Panc1 (cell line): ENCODE data around the gene FAM240B. TPM values are rescaled to one million over a fixed set of nuclear protein-coding genes. Genes with fewer than 3 reads are reported as not detected.

Experiments
- ATAC-seq: fragments of 200-7000 bp; cut with Tn5 transposase; 2 replicates; pipeline ENCODE4 v1.9.1; 2020; ENCODE audit warnings: mild to moderate bottlenecking, moderate library complexity
- BruUV-seq: library from RNA; stranded (reverse); fragments of 400-500 nt; replicated peaks from 2 replicates; lab custom pipeline; 2021; lab: Mats Ljungman, UMichigan
- CTCF ChIA-PET: fragments of 300-600 bp; sonication (Branson Sonifier 250); formaldehyde crosslinking; loops from one replicate; lab custom pipeline; 2022; ENCODE audit warnings: antibody characterized with exemption; lab: Charles Lee
- POLR2A ChIA-PET: fragments of 300-600 bp; sonication (Branson Sonifier 250); formaldehyde crosslinking; loops from one replicate; lab custom pipeline; 2022; ENCODE audit warnings: antibody characterized with exemption; lab: Charles Lee
- DNase-seq: peaks from one replicate; pipeline ENCODE4 v3.0.0-alpha.2; 2010; ENCODE audit warnings: low read depth, low spot score
- H3K27ac ChIP-seq: 2 replicates; pipeline ENCODE4 v1.5.1; 2011; ENCODE audit warnings: mild to moderate bottlenecking, low read length, inconsistent platforms
- H3K27me3 ChIP-seq: fragments of 200-500 bp; sonication (Bioruptor generic); 2 replicates; pipeline ENCODE4 v1.6.0; 2014; ENCODE audit warnings: low read length, inconsistent platforms; ENCODE audit not compliant: control insufficient read depth, insufficient read depth
- H3K36me3 ChIP-seq: fragments of 200-500 bp; sonication (Bioruptor generic); 2 replicates; pipeline ENCODE4 v1.5.1; 2014; ENCODE audit warnings: inconsistent platforms, mild to moderate bottlenecking, low read length, moderate library complexity; ENCODE audit not compliant: control insufficient read depth, insufficient read depth
- H3K4me1 ChIP-seq: 2 replicates; pipeline ENCODE4 v1.5.1; 2011; ENCODE audit warnings: inconsistent platforms, mild to moderate bottlenecking, low read length, moderate library complexity; ENCODE audit not compliant: control insufficient read depth, insufficient read depth
- H3K4me3 ChIP-seq, 2 experiments: 2 replicates each; pipeline ENCODE4 v1.5.1; 2011 to 2012; ENCODE audit warnings: low read depth in 2 of 2, low read length in 2 of 2, mild to moderate bottlenecking in 2 of 2, inconsistent platforms in 1 of 2, moderate library complexity in 1 of 2
- H3K9me3 ChIP-seq: fragments of 200-500 bp; sonication (Bioruptor generic); 2 replicates; pipeline ENCODE4 v1.5.1; 2014; ENCODE audit warnings: low read depth, mild to moderate bottlenecking, inconsistent platforms, low read length, moderate library complexity; ENCODE audit not compliant: control insufficient read depth, insufficient read depth
- CTCF ChIP-seq: fragments of 450-650 bp; IDR thresholded peaks from 2 replicates; pipeline ENCODE4 v1.5.1; 2017; ENCODE audit warnings: mild to moderate bottlenecking
- POLR2AphosphoS5 ChIP-seq: IDR thresholded peaks from 2 replicates; pipeline ENCODE4 v1.6.1; 2012; ENCODE audit warnings: mild to moderate bottlenecking, low read depth, low read length, moderate library complexity
- SIN3A ChIP-seq: IDR thresholded peaks from 2 replicates; pipeline ENCODE4 v1.6.1; 2012; ENCODE audit warnings: low read depth, mild to moderate bottlenecking, low read length, moderate library complexity, borderline replicate concordance; ENCODE audit not compliant: insufficient read depth
- TCF7L2 ChIP-seq: IDR thresholded peaks from 2 replicates; pipeline ENCODE4 v1.6.1; 2011; ENCODE audit warnings: mild to moderate bottlenecking, low read depth, low read length, inconsistent platforms
- in situ Hi-C: cut with HindIII; loops from 2 replicates; pipeline ENCODE4 v1.10.0; 2016; ENCODE audit warnings: low sequenced_read_pairs, low pct_unique_long_range_greater_than_20kb
- intact Hi-C: fragments of 100-400 bp; cut with micrococcal nuclease; formaldehyde crosslinking; loops from one replicate; pipeline ENCODE4 v1.10.0; 2022; ENCODE audit not compliant: unreplicated experiment
- total RNA-seq: library from RNA; stranded (reverse); gene quantifications from one replicate; pipeline ENCODE4 v1.2.1, GENCODE V29; 2021; ENCODE audit not compliant: unreplicated experiment
- TF ChIP-seq, protein P1 (sequence below), 2 experiments: IDR thresholded peaks; 2 replicates each; pipeline ENCODE4 v1.6.1; 2011 to 2012; ENCODE audit warnings: low read depth in 2 of 2, control low read depth in 1 of 2, low read length in 1 of 2, mild to moderate bottlenecking in 1 of 2, moderate library complexity in 1 of 2; ENCODE audit not compliant: insufficient read depth in 1 of 2

The FAM240B gene
- total RNA-seq, 1 experiment from 2014 or later, result not detected

DNA sequence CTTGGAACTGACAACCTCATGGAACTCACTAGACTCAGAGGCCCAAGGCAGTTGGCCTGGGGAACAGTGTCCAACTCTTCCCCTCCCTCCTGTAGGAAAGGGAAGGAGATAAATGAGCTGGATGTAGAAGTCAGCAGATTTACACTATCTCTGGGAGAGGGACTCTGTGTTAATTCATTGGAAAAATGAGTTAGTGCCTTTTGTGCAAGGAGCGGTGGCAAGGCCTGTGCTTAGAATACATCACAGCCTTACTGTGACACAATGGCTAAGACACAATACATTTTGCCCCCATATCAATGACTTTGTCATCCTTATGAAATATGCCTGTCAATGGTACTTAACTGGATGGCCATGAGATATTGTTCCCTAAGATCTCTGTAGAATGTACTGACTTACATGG, 28.0 kb upstream of the FAM240B start:
- in situ Hi-C loops (no loop called here), intact Hi-C loops (no loop called here)
- H3K36me3 ChIP-seq, result no peaks in the 10 kb centered on the region
- ATAC-seq, result no peak
- no peaks in the 10 kb centered on the region for H3K27me3 ChIP-seq
- TF ChIP-seq CTCF (no peak), SIN3A (no peak), TCF7L2 (no peak), POLR2AphosphoS5 (no peak)
- TF ChIP-seq, protein P1, sequence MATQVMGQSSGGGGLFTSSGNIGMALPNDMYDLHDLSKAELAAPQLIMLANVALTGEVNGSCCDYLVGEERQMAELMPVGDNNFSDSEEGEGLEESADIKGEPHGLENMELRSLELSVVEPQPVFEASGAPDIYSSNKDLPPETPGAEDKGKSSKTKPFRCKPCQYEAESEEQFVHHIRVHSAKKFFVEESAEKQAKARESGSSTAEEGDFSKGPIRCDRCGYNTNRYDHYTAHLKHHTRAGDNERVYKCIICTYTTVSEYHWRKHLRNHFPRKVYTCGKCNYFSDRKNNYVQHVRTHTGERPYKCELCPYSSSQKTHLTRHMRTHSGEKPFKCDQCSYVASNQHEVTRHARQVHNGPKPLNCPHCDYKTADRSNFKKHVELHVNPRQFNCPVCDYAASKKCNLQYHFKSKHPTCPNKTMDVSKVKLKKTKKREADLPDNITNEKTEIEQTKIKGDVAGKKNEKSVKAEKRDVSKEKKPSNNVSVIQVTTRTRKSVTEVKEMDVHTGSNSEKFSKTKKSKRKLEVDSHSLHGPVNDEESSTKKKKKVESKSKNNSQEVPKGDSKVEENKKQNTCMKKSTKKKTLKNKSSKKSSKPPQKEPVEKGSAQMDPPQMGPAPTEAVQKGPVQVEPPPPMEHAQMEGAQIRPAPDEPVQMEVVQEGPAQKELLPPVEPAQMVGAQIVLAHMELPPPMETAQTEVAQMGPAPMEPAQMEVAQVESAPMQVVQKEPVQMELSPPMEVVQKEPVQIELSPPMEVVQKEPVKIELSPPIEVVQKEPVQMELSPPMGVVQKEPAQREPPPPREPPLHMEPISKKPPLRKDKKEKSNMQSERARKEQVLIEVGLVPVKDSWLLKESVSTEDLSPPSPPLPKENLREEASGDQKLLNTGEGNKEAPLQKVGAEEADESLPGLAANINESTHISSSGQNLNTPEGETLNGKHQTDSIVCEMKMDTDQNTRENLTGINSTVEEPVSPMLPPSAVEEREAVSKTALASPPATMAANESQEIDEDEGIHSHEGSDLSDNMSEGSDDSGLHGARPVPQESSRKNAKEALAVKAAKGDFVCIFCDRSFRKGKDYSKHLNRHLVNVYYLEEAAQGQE (IDR thresholded peaks at IDR 0.05; ENCODE audit: insufficient read depth in 1 of 2, low read depth in 2 of 2, low read length in 1 of 2), result no peak
- ChIA-PET CTCF (no interaction called here), POLR2A (no interaction called here)
- H3K27ac ChIP-seq, result no peak overlapping the region
- H3K9me3 ChIP-seq, result no peaks in the 10 kb centered on the region
- no peak overlapping the region for H3K4me3 ChIP-seq
- DNase-seq, result no peak
- H3K4me1 ChIP-seq, result no peaks in the 10 kb centered on the region
- no TSS peak for BruUV-seq

- CTCF ChIA-PET, result no interaction called here
- POLR2A ChIA-PET, result no interaction called here
Measured at GRCh38 chr9:38747067-38747466, 27.1 kb upstream of the FAM240B start.

More at GRCh38 chr9:38747067-38747466, 27.1 kb upstream of the FAM240B start:
- Histone ChIP-seq H3K9me3 (no peaks in the 10 kb centered on the region), H3K4me3 (0 out of 4 replicates have a peak overlapping the region, but pooled peaks of 1 of the 2 experiments have one; percentile 6), H3K36me3 (no peaks in the 10 kb centered on the region), H3K4me1 (no peaks in the 10 kb centered on the region), H3K27ac (no peak overlapping the region), H3K27me3 (no peaks in the 10 kb centered on the region)
- intact Hi-C loops, result no loop called here
- no peak for DNase-seq
- no peak for TF ChIP-seq POLR2AphosphoS5
- TF ChIP-seq CTCF, result no peak
- BruUV-seq, result no TSS peak
- in situ Hi-C loops, result no loop called here
- ATAC-seq, result no peak
